Adrenal gland (tissue), 12 donors: Measurements from ENCODE around the gene NUDT5. TPM values are rescaled to one million over a fixed set of nuclear protein-coding genes. Genes with fewer than 3 reads are reported as not detected.
"Not testable (repeated sequence)": the region's sequence is repeated elsewhere in the genome, so short reads cannot be mapped to it uniquely, and the experiment has no call there.

Experiments
- DNase-seq, 7 donors: peaks; one replicate each; pipeline ENCODE4 v3.0.0-alpha.2; 2019 to 2020
- H3K27ac ChIP-seq, 5 donors: fragments of 200-600 bp; sonication (generic) in 4 of 5; 1 replicate in 3 of 5; 2 replicates in 2 of 5; pipeline versions ENCODE4 v1.5.1 to v1.8.0; 2016 to 2020; ENCODE audit warnings: mild to moderate bottlenecking in 1 of 5
- H3K27me3 ChIP-seq: fragments of 200-600 bp; 2 replicates; pipeline ENCODE4 v1.8.0; 2021
- H3K36me3 ChIP-seq, 2 donors: fragments of 200-600 bp; replicated peaks in 1 of 2; 1 replicate in 1 of 2; 2 replicates in 1 of 2; pipeline versions ENCODE4 v1.5.1 to v1.8.0; 2018 to 2022
- H3K4me1 ChIP-seq, 2 donors: fragments of 200-600 bp; replicated peaks in 1 of 2; 1 replicate in 1 of 2; 2 replicates in 1 of 2; pipeline versions ENCODE4 v1.5.1 to v1.8.0; 2018 to 2021
- H3K4me3 ChIP-seq, 4 donors: fragments of 200-600 bp; sonication (generic) in 3 of 4; one replicate each; pipeline ENCODE4 v1.5.1; 2016 to 2018
- H3K9me3 ChIP-seq, 3 donors: fragments of 200-600 bp; sonication (generic) in 1 of 3; replicated peaks in 1 of 3; 1 replicate in 2 of 3; 2 replicates in 1 of 3; pipeline versions ENCODE4 v1.5.1 to v1.8.0; 2016 to 2021
- CTCF ChIP-seq, 6 experiments: fragments of 450-650 bp in 4 of 6; fragments of 200-600 bp in 2 of 6; sonication (generic) in 1 of 6; IDR thresholded peaks; 1 replicate in 5 of 6; 2 replicates in 1 of 6; pipeline versions ENCODE4 v1.5.1 to v1.8.0; 2016 to 2021; ENCODE audit warnings: antibody characterized with exemption in 6 of 6, mild to moderate bottlenecking in 2 of 6, moderate library complexity in 1 of 6
- POLR2A ChIP-seq, 2 donors: fragments of 450-650 bp; IDR thresholded peaks; one replicate each; pipeline ENCODE4 v1.6.1; 2017; ENCODE audit warnings: antibody characterized with exemption in 2 of 2, mild to moderate bottlenecking in 2 of 2, moderate library complexity in 1 of 2
- WGBS, 4 donors: extraction: QIAGEN DNeasy Blood & Tissue Kit in 2 of 4; methylation state at CpG; one replicate each; pipeline versions ENCODE4 v1.1.5 to v1.1.7; 2013 to 2017; 5-methylcytosine and 5-hydroxymethylcytosine counted together
- intact Hi-C, 2 donors: fragments of 100-400 bp; cut with DNase I; formaldehyde crosslinking; loops; one replicate each; pipeline versions ENCODE4 v1.14.1 to v1.15.0; 2022 to 2023
- polyA plus RNA-seq, 3 donors: library from polyadenylated mRNA; stranded (reverse); fragments of 200-250 nt in 2 of 3; fragments of 350-450 nt in 1 of 3; fragmentation: Illumina TruSeq in 1 of 3; extraction: RNeasy Lipid Tissue Mini Kit (QIAGEN cat#74804) in 1 of 3; gene quantifications; one replicate each; pipeline ENCODE4 v1.2.3, GENCODE V29; 2013 to 2014
- total RNA-seq, 9 donors: library from RNA; depleted of rRNA in 4 of 9; stranded (reverse); fragments of >200 nt in 4 of 9; fragments of 120-200 nt in 1 of 9; fragmentation: NEBNext Ultra II Directional in 1 of 9; extraction: Animal tissue kit (Norgen Biotek cat#: 25700) in 1 of 9; gene quantifications; one replicate each; pipeline versions ENCODE4 v1.1.0 to v1.2.4, GENCODE V29; 2013 to 2023
- donor health status: healthy with polysubstance abuse.
- donor health status: Bipolar disorder and iron deficiency.
- donor health status: DM: yes; HTN: yes; CAD: no.
- donor health status: DM: no; HTN: no; CAD: no.
- donor health status: DM: no; HTN: no; CAD: no.
- donor health status: DM: yes; HTN: yes; CAD: no.

The NUDT5 gene
- total and polyA plus RNA-seq, 12 donors, result 25.3 to 84.3 (median 46.3) TPM

- H3K4me1 ChIP-seq, result no peaks in the 10 kb centered on the region
- 90 to 94% (median 92%) methylated on average over 8 of the region's 8 CpGs for WGBS, 4 donors
- DNase-seq, result no peak
- TF ChIP-seq POLR2A (IDR thresholded peaks at IDR 0.05) (no peak), CTCF (IDR thresholded peaks at IDR 0.05) (no peak)
- no peak overlapping the region for H3K27ac ChIP-seq
- intact Hi-C loops, result no loop called here
- H3K36me3 ChIP-seq, result peaks cover 0 to 42% of the 10 kb centered on the region in 2 donors
- H3K9me3 ChIP-seq, result no peaks in the 10 kb centered on the region
- no peak overlapping the region for H3K4me3 ChIP-seq
- H3K27me3 ChIP-seq, result no peaks in the 10 kb centered on the region
Measured at GRCh38 chr10:12238821-12239220, 43.1 kb upstream of the NUDT5 start.

- 89 to 91% (median 90%) methylated on average over 13 of the region's 13 CpGs for whole genome bisulfite sequencing, 4 donors
- no peak overlapping the region for H3K27ac ChIP-seq
Measured at GRCh38 chr10:12237265-12238220, 41.9 kb upstream of the NUDT5 start.

GRCh38 chr10:12235796-12236195 lies 40.1 kb upstream of the NUDT5 start:
- H3K27ac ChIP-seq, result peak overlapping the region in 1 of 5 donors; percentile 35
- H3K36me3 ChIP-seq, result peaks cover 0 to 57% of the 10 kb centered on the region in 2 donors
- no peaks in the 10 kb centered on the region for H3K9me3 ChIP-seq
- WGBS, 4 donors, result 63 to 75% (median 68%) methylated on average over 4 of the region's 4 CpGs
- no peak for DNase-seq
- no peaks in the 10 kb centered on the region for H3K27me3 ChIP-seq
- H3K4me3 ChIP-seq, result no peak overlapping the region
- no peaks in the 10 kb centered on the region for H3K4me1 ChIP-seq
- no peak for TF ChIP-seq CTCF (IDR thresholded peaks at IDR 0.05)
- no peak for TF ChIP-seq POLR2A (IDR thresholded peaks at IDR 0.05)
- intact Hi-C loops, result no loop called here

More at GRCh38 chr10:12237265-12238220, 41.9 kb upstream of the NUDT5 start:
- DNase-seq, result no peak
- Histone ChIP-seq H3K9me3 (no peaks in the 10 kb centered on the region), H3K36me3 (peaks cover 0 to 41% of the 10 kb centered on the region in 2 donors), H3K4me1 (no peaks in the 10 kb centered on the region), H3K4me3 (no peak overlapping the region), H3K27me3 (no peaks in the 10 kb centered on the region)
- intact Hi-C loops, result no loop called here
- TF ChIP-seq CTCF (IDR thresholded peaks at IDR 0.05) (no peak), POLR2A (IDR thresholded peaks at IDR 0.05) (no peak)

GRCh38 chr10:12235116-12235694 lies 39.5 kb upstream of the NUDT5 start:
- no peaks in the 10 kb centered on the region for H3K4me1 ChIP-seq
- intact Hi-C loops, result no loop called here
- TF ChIP-seq POLR2A (IDR thresholded peaks at IDR 0.05) (no peak), CTCF (IDR thresholded peaks at IDR 0.05) (no peak)
- no peak for DNase-seq
- H3K27ac ChIP-seq, result peak overlapping the region in 1 of 5 donors; percentile 35
- H3K36me3 ChIP-seq, result peaks cover 0 to 63% of the 10 kb centered on the region in 2 donors
- no peak overlapping the region for H3K4me3 ChIP-seq
- no peaks in the 10 kb centered on the region for H3K9me3 ChIP-seq
- WGBS, 4 donors, result 80 to 86% (median 84%) methylated on average over 3 of the region's 3 CpGs
- no peaks in the 10 kb centered on the region for H3K27me3 ChIP-seq

GRCh38 chr10:12234687-12235086 lies 39.0 kb upstream of the NUDT5 start:
- H3K27me3 ChIP-seq, H3K9me3 ChIP-seq, intact Hi-C loops, DNase-seq, H3K4me3 ChIP-seq, H3K4me1 ChIP-seq: not testable (repeated sequence)
- peaks cover 0 to 65% of the 10 kb centered on the region in 2 donors for H3K36me3 ChIP-seq
- H3K27ac ChIP-seq, result peak overlapping the region in 1 of 5 donors; percentile 13
- WGBS, 4 donors, result 87 to 98% (median 96%) methylated on average over 5 of the region's 5 CpGs
